K562 (cell line): ENCODE results near the gene FNBP1.

Experiments
- JUND ChIP-seq, 2 experiments: IDR thresholded peaks; 2 replicates in 1 of 2; 3 replicates in 1 of 2; pipeline ENCODE4 v1.6.1; 2011; ENCODE audit warnings: borderline replicate concordance in 2 of 2, low read depth in 2 of 2, low read length in 2 of 2, improper control_type of control experiment in 1 of 2, missing biosample characterization in 1 of 2, missing genetic modification characterization in 1 of 2, missing genetic modification reagents in 1 of 2
- POLR2A ChIP-seq: fragments of 450-650 bp; conservative IDR thresholded peaks from 2 replicates; pipeline ENCODE4 v1.6.1; 2016
- POLR2AphosphoS5 ChIP-seq: IDR thresholded peaks from 2 replicates; pipeline ENCODE4 v1.6.1; 2011; ENCODE audit warnings: mild to moderate bottlenecking, low read depth, low read length, moderate library complexity; ENCODE audit not compliant: control insufficient read depth, insufficient read depth
- TCF7L2 ChIP-seq: fragments of 150-350 bp; IDR thresholded peaks from 2 replicates; pipeline ENCODE4 v1.6.1; 2016; ENCODE audit warnings: low read depth, mild to moderate bottlenecking, low read length, moderate library complexity
- ZFX ChIP-seq: sonication (generic); formaldehyde crosslinking; IDR thresholded peaks from 2 replicates; pipeline ENCODE4 v1.8.0; 2022; ENCODE audit warnings: mild to moderate bottlenecking, missing genetic modification reagents, moderate library complexity
- ZNF780A ChIP-seq: fragments of 250-450 bp; sonication (Bioruptor Pico); IDR thresholded peaks from 2 replicates; pipeline ENCODE4 v1.5.0; 2021; ENCODE audit warnings: mild to moderate bottlenecking
- TF ChIP-seq, protein P1 (sequence below): sonication (generic); formaldehyde crosslinking; IDR thresholded peaks from 2 replicates; pipeline ENCODE4 v1.8.0; 2022; ENCODE audit warnings: mild to moderate bottlenecking, low read depth, missing genetic modification reagents
- TF ChIP-seq, protein P2 (sequence below), 3 experiments: IDR thresholded peaks in 2 of 3; conservative IDR thresholded peaks in 1 of 3; 2 replicates each; pipeline ENCODE4 v1.5.1; 2011 to 2012; ENCODE audit warnings: low read length in 3 of 3, mild to moderate bottlenecking in 3 of 3, control low read depth in 2 of 3, improper control_type of control experiment in 1 of 3, inconsistent platforms in 1 of 3, low read depth in 1 of 3, mixed read lengths in 1 of 3, moderate library complexity in 1 of 3; ENCODE audit not compliant: insufficient read depth in 2 of 3
- TF ChIP-seq, protein P3 (sequence below): sonication (generic); formaldehyde crosslinking; IDR thresholded peaks from 2 replicates; pipeline ENCODE4 v1.8.0; 2022; ENCODE audit warnings: mild to moderate bottlenecking, missing genetic modification reagents
- TF ChIP-seq, protein P4 (sequence below): fragments of 250-450 bp; sonication (Bioruptor Pico); IDR thresholded peaks from 2 replicates; pipeline ENCODE4 v1.4.0; 2020; ENCODE audit warnings: mild to moderate bottlenecking
- TF ChIP-seq, protein P5 (sequence below): fragments of 450-650 bp; conservative IDR thresholded peaks from 2 replicates; pipeline ENCODE4 v1.6.1; 2016; ENCODE audit warnings: missing genetic modification characterization, low read depth, mild to moderate bottlenecking, missing compliant biosample characterization, moderate library complexity
- TF ChIP-seq, protein P6 (sequence below): fragments of 150-350 bp; IDR thresholded peaks from 2 replicates; pipeline ENCODE4 v1.6.1; 2014; ENCODE audit warnings: low read depth, mild to moderate bottlenecking, low read length, borderline replicate concordance
- TF ChIP-seq, protein P7 (sequence below): sonication (generic); formaldehyde crosslinking; IDR thresholded peaks from 2 replicates; pipeline ENCODE4 v1.8.1; 2022; ENCODE audit warnings: missing genetic modification reagents

DNA sequence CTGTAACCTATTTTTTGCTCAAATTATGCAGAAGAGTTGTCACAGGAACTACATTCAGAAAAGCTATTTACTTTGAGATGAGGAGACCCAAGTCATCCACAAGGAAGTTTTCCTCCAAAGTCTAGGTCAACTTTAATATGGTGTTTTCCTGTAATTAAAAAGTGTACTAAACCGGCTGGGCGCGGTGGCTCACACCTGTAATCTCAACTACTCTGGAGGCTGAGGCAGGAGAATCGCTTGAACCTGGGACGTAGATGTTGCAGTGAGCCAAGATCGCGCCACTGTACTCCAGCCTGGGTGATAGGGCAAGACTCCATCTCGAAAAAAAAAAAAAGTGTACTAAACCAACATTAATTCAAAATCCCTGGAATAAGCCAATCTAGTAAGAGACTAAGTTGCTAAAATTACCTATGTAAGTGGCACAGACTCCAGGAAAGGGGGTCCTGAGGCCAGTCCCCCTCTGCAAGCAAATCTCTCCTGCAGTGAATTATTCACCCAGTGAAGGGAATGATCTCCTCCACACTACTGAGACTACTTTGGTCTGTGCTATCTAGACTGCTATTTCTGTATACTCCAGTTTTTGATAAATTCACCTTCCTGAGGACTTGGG lies 38.9 kb downstream of the FNBP1 start:
- TF ChIP-seq, protein P1, sequence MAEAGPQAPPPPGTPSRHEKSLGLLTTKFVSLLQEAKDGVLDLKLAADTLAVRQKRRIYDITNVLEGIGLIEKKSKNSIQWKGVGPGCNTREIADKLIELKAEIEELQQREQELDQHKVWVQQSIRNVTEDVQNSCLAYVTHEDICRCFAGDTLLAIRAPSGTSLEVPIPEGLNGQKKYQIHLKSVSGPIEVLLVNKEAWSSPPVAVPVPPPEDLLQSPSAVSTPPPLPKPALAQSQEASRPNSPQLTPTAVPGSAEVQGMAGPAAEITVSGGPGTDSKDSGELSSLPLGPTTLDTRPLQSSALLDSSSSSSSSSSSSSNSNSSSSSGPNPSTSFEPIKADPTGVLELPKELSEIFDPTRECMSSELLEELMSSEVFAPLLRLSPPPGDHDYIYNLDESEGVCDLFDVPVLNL (CRISPR knock-in tag) = no peak
- TF ChIP-seq, protein P2, sequence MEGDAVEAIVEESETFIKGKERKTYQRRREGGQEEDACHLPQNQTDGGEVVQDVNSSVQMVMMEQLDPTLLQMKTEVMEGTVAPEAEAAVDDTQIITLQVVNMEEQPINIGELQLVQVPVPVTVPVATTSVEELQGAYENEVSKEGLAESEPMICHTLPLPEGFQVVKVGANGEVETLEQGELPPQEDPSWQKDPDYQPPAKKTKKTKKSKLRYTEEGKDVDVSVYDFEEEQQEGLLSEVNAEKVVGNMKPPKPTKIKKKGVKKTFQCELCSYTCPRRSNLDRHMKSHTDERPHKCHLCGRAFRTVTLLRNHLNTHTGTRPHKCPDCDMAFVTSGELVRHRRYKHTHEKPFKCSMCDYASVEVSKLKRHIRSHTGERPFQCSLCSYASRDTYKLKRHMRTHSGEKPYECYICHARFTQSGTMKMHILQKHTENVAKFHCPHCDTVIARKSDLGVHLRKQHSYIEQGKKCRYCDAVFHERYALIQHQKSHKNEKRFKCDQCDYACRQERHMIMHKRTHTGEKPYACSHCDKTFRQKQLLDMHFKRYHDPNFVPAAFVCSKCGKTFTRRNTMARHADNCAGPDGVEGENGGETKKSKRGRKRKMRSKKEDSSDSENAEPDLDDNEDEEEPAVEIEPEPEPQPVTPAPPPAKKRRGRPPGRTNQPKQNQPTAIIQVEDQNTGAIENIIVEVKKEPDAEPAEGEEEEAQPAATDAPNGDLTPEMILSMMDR (IDR thresholded peaks at IDR 0.05 in 2 of 3, conservative IDR thresholded peaks at IDR 0.05 in 1 of 3; ENCODE audit: insufficient read depth in 2 of 3, low read depth in 1 of 3, low read length in 3 of 3) = no peak
- TF ChIP-seq JUND (IDR thresholded peaks at IDR 0.05; ENCODE audit: borderline replicate concordance, low read depth, low read length) (no peak), JUND (tag; IDR thresholded peaks at IDR 0.05; ENCODE audit: borderline replicate concordance, low read depth, low read length) (no peak), ZNF780A (no peak), TCF7L2 (no peak), POLR2AphosphoS5 (no peak), ZFX (CRISPR knock-in tag) (no peak), POLR2A (no peak)
- TF ChIP-seq, protein P3, sequence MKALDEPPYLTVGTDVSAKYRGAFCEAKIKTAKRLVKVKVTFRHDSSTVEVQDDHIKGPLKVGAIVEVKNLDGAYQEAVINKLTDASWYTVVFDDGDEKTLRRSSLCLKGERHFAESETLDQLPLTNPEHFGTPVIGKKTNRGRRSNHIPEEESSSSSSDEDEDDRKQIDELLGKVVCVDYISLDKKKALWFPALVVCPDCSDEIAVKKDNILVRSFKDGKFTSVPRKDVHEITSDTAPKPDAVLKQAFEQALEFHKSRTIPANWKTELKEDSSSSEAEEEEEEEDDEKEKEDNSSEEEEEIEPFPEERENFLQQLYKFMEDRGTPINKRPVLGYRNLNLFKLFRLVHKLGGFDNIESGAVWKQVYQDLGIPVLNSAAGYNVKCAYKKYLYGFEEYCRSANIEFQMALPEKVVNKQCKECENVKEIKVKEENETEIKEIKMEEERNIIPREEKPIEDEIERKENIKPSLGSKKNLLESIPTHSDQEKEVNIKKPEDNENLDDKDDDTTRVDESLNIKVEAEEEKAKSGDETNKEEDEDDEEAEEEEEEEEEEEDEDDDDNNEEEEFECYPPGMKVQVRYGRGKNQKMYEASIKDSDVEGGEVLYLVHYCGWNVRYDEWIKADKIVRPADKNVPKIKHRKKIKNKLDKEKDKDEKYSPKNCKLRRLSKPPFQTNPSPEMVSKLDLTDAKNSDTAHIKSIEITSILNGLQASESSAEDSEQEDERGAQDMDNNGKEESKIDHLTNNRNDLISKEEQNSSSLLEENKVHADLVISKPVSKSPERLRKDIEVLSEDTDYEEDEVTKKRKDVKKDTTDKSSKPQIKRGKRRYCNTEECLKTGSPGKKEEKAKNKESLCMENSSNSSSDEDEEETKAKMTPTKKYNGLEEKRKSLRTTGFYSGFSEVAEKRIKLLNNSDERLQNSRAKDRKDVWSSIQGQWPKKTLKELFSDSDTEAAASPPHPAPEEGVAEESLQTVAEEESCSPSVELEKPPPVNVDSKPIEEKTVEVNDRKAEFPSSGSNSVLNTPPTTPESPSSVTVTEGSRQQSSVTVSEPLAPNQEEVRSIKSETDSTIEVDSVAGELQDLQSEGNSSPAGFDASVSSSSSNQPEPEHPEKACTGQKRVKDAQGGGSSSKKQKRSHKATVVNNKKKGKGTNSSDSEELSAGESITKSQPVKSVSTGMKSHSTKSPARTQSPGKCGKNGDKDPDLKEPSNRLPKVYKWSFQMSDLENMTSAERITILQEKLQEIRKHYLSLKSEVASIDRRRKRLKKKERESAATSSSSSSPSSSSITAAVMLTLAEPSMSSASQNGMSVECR (CRISPR knock-in tag) = no peak
- TF ChIP-seq, protein P4, sequence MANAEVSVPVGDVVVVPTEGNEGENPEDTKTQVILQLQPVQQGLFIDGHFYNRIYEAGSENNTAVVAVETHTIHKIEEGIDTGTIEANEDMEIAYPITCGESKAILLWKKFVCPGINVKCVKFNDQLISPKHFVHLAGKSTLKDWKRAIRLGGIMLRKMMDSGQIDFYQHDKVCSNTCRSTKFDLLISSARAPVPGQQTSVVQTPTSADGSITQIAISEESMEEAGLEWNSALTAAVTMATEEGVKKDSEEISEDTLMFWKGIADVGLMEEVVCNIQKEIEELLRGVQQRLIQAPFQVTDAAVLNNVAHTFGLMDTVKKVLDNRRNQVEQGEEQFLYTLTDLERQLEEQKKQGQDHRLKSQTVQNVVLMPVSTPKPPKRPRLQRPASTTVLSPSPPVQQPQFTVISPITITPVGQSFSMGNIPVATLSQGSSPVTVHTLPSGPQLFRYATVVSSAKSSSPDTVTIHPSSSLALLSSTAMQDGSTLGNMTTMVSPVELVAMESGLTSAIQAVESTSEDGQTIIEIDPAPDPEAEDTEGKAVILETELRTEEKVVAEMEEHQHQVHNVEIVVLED (CRISPR knock-in tag) = no peak
- TF ChIP-seq, protein P5, sequence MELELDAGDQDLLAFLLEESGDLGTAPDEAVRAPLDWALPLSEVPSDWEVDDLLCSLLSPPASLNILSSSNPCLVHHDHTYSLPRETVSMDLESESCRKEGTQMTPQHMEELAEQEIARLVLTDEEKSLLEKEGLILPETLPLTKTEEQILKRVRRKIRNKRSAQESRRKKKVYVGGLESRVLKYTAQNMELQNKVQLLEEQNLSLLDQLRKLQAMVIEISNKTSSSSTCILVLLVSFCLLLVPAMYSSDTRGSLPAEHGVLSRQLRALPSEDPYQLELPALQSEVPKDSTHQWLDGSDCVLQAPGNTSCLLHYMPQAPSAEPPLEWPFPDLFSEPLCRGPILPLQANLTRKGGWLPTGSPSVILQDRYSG = no peak
- TF ChIP-seq, protein P6, sequence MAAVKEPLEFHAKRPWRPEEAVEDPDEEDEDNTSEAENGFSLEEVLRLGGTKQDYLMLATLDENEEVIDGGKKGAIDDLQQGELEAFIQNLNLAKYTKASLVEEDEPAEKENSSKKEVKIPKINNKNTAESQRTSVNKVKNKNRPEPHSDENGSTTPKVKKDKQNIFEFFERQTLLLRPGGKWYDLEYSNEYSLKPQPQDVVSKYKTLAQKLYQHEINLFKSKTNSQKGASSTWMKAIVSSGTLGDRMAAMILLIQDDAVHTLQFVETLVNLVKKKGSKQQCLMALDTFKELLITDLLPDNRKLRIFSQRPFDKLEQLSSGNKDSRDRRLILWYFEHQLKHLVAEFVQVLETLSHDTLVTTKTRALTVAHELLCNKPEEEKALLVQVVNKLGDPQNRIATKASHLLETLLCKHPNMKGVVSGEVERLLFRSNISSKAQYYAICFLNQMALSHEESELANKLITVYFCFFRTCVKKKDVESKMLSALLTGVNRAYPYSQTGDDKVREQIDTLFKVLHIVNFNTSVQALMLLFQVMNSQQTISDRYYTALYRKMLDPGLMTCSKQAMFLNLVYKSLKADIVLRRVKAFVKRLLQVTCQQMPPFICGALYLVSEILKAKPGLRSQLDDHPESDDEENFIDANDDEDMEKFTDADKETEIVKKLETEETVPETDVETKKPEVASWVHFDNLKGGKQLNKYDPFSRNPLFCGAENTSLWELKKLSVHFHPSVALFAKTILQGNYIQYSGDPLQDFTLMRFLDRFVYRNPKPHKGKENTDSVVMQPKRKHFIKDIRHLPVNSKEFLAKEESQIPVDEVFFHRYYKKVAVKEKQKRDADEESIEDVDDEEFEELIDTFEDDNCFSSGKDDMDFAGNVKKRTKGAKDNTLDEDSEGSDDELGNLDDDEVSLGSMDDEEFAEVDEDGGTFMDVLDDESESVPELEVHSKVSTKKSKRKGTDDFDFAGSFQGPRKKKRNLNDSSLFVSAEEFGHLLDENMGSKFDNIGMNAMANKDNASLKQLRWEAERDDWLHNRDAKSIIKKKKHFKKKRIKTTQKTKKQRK = no peak
- TF ChIP-seq, protein P7, sequence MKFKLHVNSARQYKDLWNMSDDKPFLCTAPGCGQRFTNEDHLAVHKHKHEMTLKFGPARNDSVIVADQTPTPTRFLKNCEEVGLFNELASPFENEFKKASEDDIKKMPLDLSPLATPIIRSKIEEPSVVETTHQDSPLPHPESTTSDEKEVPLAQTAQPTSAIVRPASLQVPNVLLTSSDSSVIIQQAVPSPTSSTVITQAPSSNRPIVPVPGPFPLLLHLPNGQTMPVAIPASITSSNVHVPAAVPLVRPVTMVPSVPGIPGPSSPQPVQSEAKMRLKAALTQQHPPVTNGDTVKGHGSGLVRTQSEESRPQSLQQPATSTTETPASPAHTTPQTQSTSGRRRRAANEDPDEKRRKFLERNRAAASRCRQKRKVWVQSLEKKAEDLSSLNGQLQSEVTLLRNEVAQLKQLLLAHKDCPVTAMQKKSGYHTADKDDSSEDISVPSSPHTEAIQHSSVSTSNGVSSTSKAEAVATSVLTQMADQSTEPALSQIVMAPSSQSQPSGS = no peak
